Activated CD8-positive, alpha-beta memory T cell treated with anti-CD3 and anti-CD28 coated beads for 4 hours (primary cell): ENCODE data around the gene AGBL4.

ENCODE experiments used
- DNase-seq, 2 donors: peaks; one replicate each; pipeline ENCODE4 v3.0.0-alpha.2; 2020; ENCODE audit warnings: low read depth in 2 of 2

Gene AGBL4

GRCh38 chr1:48767975-48768510, 1255.7 kb downstream of the AGBL4 start:
- no peak for DNase-seq

- DNase-seq = no peak
Observed at GRCh38 chr1:48765335-48765734, 1258.4 kb downstream of the AGBL4 start.

GRCh38 chr1:48761986-48762385, 1261.8 kb downstream of the AGBL4 start:
- DNase-seq = no peak

- DNase-seq = no peak
Observed at GRCh38 chr1:48761411-48761810, 1262.3 kb downstream of the AGBL4 start.

GRCh38 chr1:48760857-48761256, 1262.9 kb downstream of the AGBL4 start:
- no peak for DNase-seq

- no peak for DNase-seq
Observed at GRCh38 chr1:48758976-48759375, 1264.8 kb downstream of the AGBL4 start.

GRCh38 chr1:48757363-48757762, 1266.4 kb downstream of the AGBL4 start:
- no peak for DNase-seq

GRCh38 chr1:48756683-48757316, 1267.0 kb downstream of the AGBL4 start:
- DNase-seq = no peak

GRCh38 chr1:48753293-48753692, 1270.5 kb downstream of the AGBL4 start:
- no peak for DNase-seq

- DNase-seq = no peak
Observed at GRCh38 chr1:48750109-48750508, 1273.6 kb downstream of the AGBL4 start.

GRCh38 chr1:48749068-48749467, 1274.7 kb downstream of the AGBL4 start:
- no peak for DNase-seq

- no peak for DNase-seq
Observed at GRCh38 chr1:48746906-48747305, 1276.8 kb downstream of the AGBL4 start.

GRCh38 chr1:48744032-48744431, 1279.7 kb downstream of the AGBL4 start:
- DNase-seq = no peak

GRCh38 chr1:48743480-48743879, 1280.3 kb downstream of the AGBL4 start:
- no peak for DNase-seq

- DNase-seq = no peak
Observed at GRCh38 chr1:48741380-48741779, 1282.4 kb downstream of the AGBL4 start.

GRCh38 chr1:48740621-48741020, 1283.1 kb downstream of the AGBL4 start:
- no peak for DNase-seq

- no peak for DNase-seq
Observed at GRCh38 chr1:48739091-48739490, 1284.7 kb downstream of the AGBL4 start.

- no peak for DNase-seq
Observed at GRCh38 chr1:48738356-48738755, 1285.4 kb downstream of the AGBL4 start.

- no peak for DNase-seq
Observed at GRCh38 chr1:48735796-48736195, 1288.0 kb downstream of the AGBL4 start.

- DNase-seq = no peak
Observed at GRCh38 chr1:48730164-48730910, 1293.4 kb downstream of the AGBL4 start.

GRCh38 chr1:48728584-48728983, 1295.2 kb downstream of the AGBL4 start:
- no peak for DNase-seq

GRCh38 chr1:48726557-48727215, 1297.1 kb downstream of the AGBL4 start:
- no peak for DNase-seq

- no peak for DNase-seq
Observed at GRCh38 chr1:48726139-48726538, 1297.6 kb downstream of the AGBL4 start.
